ENCODE results near the gene SPATA19.

DNA sequence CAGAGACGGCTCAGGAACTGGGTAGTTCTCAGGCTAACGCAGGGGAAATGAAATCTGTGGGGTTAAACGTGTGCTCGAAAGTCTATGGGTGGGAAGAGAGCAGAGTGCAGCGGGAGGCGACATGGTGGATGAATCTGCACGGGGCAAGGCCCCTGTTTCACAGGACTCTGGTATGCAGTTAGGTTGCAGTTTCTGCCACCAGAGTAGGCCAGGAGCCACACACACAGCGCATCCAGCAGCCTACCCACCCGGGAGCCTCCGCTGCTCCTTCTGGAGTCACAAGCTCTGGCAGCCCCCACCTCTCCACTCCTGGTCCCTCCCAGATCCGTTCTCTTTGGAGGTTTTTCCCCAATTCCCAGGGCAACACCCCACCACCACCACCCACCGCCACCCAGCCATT is 27.0 kb downstream of the SPATA19 start:
- TF ChIP-seq CTCF (conservative IDR thresholded peaks at IDR 0.05) (no peak), ZFX (IDR thresholded peaks at IDR 0.05) (no peak)

All from C4-2B (cell line).